ENCODE results near the gene SDHA. TPM values are rescaled to one million over a fixed set of nuclear protein-coding genes. Genes with fewer than 3 reads are reported as not detected.
A peak's percentile ranks its signal among the peaks of the same experiment; 100 is the strongest.

Gene SDHA
- total RNA-seq, 2 donors from 2014 or later, result 62.8 to 75.5 TPM

DNA sequence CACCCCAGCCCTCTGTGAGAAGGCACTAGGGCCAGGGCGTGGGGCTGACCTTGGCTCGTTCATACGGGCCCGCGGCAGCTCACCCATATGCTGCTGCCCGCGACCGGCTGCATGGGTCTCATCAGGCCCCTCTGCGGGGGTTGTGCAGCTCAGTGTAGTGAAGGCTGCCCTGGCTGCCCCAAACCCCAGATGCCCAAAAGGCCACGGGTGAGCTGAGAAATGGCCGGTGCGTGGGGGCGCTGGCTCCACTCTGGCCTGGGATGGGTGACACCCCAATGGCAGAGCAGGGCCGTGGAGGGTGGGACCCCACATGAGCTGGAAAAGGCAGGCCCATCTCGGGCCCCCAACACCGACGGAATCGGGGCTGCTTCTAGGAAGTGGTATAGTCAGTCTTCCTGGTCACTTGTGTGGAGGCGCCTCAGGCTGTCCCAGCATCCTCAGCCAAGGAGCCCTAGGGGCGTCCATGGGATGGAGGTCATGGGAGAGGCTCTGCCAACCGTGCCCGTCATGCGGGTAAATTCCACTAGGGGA lies 46.3 kb upstream of the SDHA start:
- ATAC-seq (no peak), DNase-seq (peak in 1 of 4 donors; percentile 3)
- intact Hi-C loops (cut with DNase I), result no loop called here
- H3K27ac ChIP-seq, result no peak overlapping the region
- no peak for TF ChIP-seq POLR2A (IDR thresholded peaks at IDR 0.05)
- TF ChIP-seq, protein P1, sequence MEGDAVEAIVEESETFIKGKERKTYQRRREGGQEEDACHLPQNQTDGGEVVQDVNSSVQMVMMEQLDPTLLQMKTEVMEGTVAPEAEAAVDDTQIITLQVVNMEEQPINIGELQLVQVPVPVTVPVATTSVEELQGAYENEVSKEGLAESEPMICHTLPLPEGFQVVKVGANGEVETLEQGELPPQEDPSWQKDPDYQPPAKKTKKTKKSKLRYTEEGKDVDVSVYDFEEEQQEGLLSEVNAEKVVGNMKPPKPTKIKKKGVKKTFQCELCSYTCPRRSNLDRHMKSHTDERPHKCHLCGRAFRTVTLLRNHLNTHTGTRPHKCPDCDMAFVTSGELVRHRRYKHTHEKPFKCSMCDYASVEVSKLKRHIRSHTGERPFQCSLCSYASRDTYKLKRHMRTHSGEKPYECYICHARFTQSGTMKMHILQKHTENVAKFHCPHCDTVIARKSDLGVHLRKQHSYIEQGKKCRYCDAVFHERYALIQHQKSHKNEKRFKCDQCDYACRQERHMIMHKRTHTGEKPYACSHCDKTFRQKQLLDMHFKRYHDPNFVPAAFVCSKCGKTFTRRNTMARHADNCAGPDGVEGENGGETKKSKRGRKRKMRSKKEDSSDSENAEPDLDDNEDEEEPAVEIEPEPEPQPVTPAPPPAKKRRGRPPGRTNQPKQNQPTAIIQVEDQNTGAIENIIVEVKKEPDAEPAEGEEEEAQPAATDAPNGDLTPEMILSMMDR (IDR thresholded peaks at IDR 0.05), result no peak
- no peak overlapping the region for H3K4me3 ChIP-seq
- H3K27me3 ChIP-seq, result no peaks in the 10 kb centered on the region
- 71 to 87% methylated on average over 6 to 22 of the region's 23 CpGs for WGBS, 2 donors
- H3K4me1 ChIP-seq, result no peaks in the 10 kb centered on the region
- H3K9me3 ChIP-seq, result no peaks in the 10 kb centered on the region
- no peaks in the 10 kb centered on the region for H3K36me3 ChIP-seq (replicated peaks in 1 of 2; ENCODE audit: insufficient read depth in 1 of 2, low read depth in 2 of 2)

DNA sequence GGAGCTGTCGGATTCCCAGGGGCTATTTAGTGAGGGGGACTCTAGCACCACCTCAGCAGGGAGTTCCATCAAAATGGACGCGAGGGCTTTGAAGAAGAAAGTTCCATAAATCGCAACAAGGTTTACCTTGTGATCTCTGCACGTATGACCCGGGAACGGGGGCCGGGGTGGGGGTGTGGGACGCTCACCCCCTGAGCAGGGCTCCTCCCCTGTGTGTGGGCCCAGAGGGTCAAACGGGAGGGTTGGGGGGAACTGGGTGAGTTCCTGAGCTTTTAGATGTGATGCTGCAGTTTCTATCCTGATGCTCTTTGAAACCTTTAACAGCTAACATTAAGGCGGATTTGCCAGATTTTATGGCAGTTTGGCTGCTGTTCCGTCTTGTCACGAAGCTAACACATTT lies 45.7 kb upstream of the SDHA start:
- no peaks in the 10 kb centered on the region for H3K27me3 ChIP-seq
- H3K4me1 ChIP-seq, result no peaks in the 10 kb centered on the region
- no peak for DNase-seq
- no peak for ATAC-seq
- H3K9me3 ChIP-seq, result no peaks in the 10 kb centered on the region
- H3K36me3 ChIP-seq (replicated peaks in 1 of 2; ENCODE audit: insufficient read depth in 1 of 2, low read depth in 2 of 2), result no peaks in the 10 kb centered on the region
- TF ChIP-seq, protein P1 (IDR thresholded peaks at IDR 0.05), result no peak
- TF ChIP-seq POLR2A (IDR thresholded peaks at IDR 0.05), result no peak
- WGBS, 2 donors, result 73 to 80% methylated on average over 10 to 13 of the region's 13 CpGs
- no peak overlapping the region for H3K4me3 ChIP-seq
- H3K27ac ChIP-seq, result no peak overlapping the region
- intact Hi-C loops (cut with DNase I), result no loop called here

DNA sequence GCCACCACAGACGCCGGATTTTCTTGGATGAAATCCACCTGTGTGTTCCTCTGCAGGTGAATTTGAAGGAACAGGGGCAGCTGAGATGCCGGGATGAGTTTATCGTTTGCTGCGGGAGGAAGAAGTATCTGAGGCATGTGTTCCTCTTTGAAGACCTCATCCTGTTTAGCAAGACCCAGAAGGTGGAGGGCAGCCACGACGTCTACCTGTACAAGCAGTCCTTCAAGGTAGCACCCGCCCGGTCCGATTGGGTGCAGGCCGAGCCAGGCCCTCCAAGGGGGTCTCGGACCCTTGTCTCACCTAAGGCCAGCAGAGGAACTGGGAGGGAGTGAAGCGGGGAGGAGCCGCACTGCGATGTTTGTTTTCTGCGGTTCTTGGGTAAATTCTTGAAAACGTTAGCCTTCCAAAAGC lies 45.3 kb upstream of the SDHA start:
- H3K27me3 ChIP-seq, result no peaks in the 10 kb centered on the region

DNA sequence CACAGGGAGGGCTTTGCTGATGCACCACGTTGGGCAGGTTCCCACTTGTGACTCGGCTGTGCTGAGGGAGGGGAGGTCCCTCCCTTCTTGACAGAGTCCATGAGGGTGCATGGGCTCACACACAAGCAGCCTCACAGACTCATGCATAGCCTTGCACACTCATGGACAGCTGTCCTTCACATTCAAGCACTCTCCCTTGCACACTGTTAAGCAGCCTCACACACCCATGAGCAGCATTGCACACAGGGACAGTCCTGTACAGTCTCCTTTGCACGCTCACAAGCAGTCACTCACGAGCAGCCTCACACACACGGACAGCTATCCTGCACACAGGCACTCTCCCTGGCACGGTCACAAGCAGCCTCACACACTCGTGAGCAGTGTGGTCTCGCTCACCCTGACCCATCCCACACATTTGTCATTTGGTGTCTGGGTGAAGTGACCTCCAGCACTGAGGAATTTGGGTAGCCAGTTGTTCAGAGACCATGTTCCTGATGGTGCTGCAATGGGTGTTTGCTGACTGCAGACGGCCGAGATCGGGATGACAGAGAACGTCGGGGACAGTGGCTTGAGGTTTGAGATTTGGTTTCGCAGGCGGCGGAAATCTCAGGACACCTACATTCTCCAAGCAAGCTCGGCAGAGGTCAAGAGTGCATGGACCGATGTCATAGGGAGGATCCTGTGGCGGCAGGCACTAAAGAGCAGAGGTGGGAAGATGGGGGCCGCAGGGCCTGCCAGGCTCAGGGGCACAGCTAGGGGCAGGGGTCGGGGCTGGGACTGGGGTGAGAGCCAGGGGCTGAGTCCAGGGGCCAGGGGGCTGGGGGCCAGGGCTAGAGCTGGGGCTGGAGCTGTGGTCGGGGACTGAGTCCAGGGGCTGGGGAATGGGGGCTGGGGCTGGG lies 44.5 kb upstream of the SDHA start:
- no peak for DNase-seq
- intact Hi-C loops (cut with DNase I), result no loop called here

More for the DNA sequence above, 45.3 kb upstream of the SDHA start:
- no peaks in the 10 kb centered on the region for H3K9me3 ChIP-seq
- DNase-seq, result no peak
- no peaks in the 10 kb centered on the region for H3K4me1 ChIP-seq
- WGBS, 2 donors, result 67 to 74% methylated on average over 13 to 17 of the region's 17 CpGs
- no peak overlapping the region for H3K4me3 ChIP-seq
- intact Hi-C loops (cut with DNase I), result no loop called here
- no peak for ATAC-seq
- no peaks in the 10 kb centered on the region for H3K36me3 ChIP-seq (replicated peaks in 1 of 2; ENCODE audit: insufficient read depth in 1 of 2, low read depth in 2 of 2)
- TF ChIP-seq POLR2A (IDR thresholded peaks at IDR 0.05), result no peak
- TF ChIP-seq, protein P1 (IDR thresholded peaks at IDR 0.05), result no peak
- no peak overlapping the region for H3K27ac ChIP-seq

More for the DNA sequence above, 44.5 kb upstream of the SDHA start:
- Histone ChIP-seq H3K9me3 (no peaks in the 10 kb centered on the region), H3K27ac (no peak overlapping the region), H3K27me3 (no peaks in the 10 kb centered on the region), H3K4me3 (no peak overlapping the region), H3K36me3 (replicated peaks in 1 of 2; ENCODE audit: insufficient read depth in 1 of 2, low read depth in 2 of 2) (no peaks in the 10 kb centered on the region), H3K4me1 (no peaks in the 10 kb centered on the region)
- ATAC-seq, result no peak
- no peak for TF ChIP-seq POLR2A (IDR thresholded peaks at IDR 0.05)
- TF ChIP-seq, protein P1 (IDR thresholded peaks at IDR 0.05), result no peak
- 72 to 73% methylated on average over 20 of the region's 22 CpGs for WGBS, 2 donors
